Pons (tissue), 1 donor: ENCODE data around the gene UBE2D3.

Experiments used
- DNase-seq: peaks from one replicate; pipeline ENCODE4 v3.0.0-alpha.2; 2016; ENCODE audit warnings: low spot score

The UBE2D3 gene

GRCh38 chr4:102791318-102791835, 36.0 kb downstream of the UBE2D3 start:
- DNase-seq = no peak

DNA sequence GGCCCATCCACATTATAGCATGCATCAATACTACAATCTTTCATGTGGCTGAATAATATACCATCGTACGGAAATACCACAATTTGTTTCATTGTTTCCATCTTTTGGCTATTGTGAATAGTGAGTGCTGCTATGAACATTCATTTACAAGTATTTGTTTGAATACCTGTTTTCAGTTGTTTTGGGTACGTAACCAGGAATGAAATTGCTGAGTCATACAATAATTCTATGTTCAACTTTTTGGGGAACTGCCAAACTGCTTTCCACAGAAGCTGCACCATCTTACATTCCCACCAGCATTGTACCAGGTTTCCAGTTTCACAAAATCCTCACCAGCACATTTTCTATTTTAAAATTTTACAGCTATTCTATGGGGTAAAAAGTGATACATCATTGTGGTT, 38.0 kb downstream of the UBE2D3 start:
- no peak for DNase-seq

DNA sequence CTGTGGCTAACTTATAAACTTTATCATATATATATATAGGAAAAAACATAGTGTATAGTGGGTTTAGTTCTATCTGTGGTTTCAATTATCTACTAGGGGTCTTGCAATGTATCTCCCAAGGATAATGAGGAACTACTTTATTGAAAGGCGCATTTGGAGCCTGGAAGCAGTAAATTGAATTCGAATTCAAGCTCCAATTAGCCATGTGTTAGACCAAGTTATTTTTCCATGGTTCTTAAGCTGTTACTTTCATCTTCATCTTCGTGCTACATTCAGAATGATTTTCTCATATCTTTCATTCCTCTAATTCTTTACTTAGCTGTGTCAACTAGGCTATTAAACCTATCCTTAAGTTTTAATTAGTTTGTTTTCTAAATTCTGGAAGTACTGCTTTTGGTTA, 39.4 kb downstream of the UBE2D3 start:
- no peak for DNase-seq

GRCh38 chr4:102787096-102787881, 40.1 kb downstream of the UBE2D3 start:
- no peak for DNase-seq

DNA sequence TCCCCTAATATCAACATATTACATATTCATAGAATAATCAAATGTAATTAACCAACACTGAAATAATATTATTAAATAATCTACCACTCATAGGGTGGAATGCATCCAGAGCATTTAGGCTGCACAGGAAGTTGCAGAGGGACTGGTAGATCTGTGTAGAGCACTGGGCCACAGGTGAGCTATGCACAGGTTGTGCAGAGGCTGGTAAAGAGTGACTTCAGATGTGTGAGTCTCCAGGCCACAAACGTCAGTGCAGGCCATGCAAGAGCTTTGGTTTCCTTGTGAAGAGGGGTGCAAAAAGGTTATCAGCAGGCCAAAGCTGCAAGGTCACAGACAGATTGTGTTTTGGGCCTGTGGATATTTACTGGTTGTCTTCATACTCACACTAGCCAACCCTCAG, 41.1 kb downstream of the UBE2D3 start:
- no peak for DNase-seq

- no peak for DNase-seq
These were observed 44.3 kb downstream of the UBE2D3 start for GRCh38 chr4:102783006-102783405.

GRCh38 chr4:102781570-102781969, 45.8 kb downstream of the UBE2D3 start:
- DNase-seq = no peak

GRCh38 chr4:102780476-102781144, 46.7 kb downstream of the UBE2D3 start:
- no peak for DNase-seq

GRCh38 chr4:102779204-102779603, 48.1 kb downstream of the UBE2D3 start:
- no peak for DNase-seq

DNA sequence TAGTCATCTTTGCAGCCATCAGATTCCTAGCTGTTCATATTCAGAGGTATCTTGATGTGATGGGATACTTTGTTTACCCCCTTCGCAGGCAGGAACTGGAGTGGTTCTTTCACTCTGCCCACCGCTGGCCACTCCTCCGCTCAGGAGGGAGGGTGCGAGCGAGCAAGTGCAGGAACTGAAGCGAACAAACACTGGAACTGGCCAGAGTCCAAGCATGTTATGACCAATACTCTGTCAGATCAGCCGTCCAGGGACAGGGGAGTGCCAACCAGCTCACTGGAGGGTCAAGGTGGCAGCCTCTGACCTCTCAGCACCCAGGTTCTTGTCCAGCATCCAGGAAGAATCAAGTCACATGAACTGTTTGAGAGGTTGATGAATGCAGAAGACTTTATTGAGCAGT, 48.6 kb downstream of the UBE2D3 start:
- DNase-seq = no peak

GRCh38 chr4:102775805-102776204, 51.5 kb downstream of the UBE2D3 start:
- DNase-seq = no peak

DNA sequence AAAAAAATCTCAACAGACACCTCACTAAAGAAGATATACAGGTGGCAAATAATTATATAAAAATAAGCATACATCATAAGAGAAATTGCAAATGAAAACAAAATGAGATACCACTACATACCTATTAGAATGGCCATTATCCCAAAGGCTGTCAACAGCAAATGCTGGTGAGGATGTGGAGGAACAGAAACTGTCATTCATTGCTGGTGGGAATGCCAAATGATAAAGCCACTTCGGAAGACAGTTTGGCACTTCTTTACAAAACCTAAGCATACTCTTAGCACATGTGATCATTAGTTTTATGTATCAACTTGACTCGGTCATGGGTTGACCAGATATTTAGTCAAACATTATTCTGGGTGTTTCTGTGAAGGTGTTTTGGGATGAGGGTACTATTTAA, 53.1 kb downstream of the UBE2D3 start:
- DNase-seq = no peak

DNA sequence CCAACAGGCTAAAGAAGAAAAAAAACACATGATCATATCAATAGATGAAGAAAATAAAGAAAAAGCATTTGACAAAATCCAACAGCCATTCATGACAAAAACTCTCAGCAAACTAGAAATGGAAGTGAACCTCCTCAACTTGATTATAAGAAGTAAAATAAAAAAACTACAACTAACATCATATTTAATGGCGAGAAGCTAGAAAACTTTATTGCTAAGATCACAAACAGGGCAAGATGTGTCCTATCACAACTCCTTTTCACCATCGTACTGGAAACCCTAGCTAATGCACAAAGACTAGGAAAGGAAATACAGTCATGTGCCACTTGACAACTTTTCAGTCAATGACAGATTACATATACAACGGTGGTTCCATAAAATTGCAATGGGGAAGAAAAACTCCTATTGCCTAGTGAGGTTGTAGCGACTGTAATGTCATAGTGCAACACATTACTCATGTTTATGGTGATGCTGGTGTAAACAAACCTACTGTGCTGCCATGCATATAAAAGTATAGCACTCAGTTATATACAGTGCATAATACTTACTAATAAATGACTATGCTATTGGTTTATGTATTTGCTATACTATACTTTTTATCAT, 54.5 kb downstream of the UBE2D3 start:
- DNase-seq = no peak

DNA sequence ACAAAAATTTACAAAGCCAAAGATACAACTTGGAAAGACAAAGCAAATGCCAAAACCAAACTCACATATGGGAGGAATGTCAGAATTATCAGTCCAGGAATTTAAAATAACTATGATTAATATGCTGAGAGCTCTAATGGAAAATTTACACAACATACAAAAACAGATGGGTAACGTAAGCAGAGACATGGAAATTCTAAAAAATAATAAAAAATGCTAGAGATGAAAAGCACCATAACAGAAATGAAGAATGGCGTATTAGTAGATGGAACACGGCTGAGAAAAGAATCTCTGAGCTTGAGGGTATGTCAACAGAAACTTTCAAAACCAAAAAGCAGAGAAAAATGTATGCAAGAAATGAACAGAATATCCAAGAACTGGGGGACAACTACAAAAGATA, 62.5 kb downstream of the UBE2D3 start:
- no peak for DNase-seq

DNA sequence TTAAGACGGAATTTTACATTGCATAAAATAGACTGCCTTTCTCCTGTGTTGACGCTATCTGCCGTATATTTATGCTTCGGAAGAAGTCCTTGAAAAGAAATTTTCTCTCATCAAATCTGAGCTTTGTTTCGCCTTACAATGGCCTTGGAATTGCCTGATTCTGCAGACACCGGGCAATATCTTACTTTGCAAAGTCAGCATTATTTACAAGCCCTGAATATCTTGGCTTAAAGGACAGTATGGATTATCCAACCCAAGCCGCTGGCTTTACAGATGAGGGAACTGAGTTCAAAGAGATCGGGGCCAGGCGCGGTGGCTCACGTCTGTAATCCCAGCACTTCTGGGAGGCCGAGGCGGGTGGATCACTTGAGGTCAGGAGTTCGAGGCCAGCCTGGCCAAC, 65.4 kb downstream of the UBE2D3 start:
- DNase-seq = no peak

DNA sequence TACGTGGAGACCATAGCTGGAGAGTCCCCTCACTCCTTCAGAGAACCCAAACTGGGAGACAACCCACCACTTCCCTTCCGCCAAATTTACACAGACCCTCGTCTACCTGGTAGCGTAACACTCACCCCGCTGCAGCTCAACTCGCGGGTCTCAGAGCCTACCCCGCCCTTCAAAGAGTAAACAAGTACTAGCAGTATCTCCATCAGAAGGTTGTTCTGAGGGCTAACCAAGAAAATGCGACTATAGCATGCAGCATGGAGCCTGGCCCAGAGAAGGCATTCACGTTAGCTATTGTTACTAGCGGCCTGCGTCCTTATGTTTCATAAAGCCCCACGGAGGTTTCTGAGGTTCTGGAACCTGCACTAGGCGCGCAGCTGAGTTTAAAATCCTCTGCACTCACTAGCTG, 66.1 kb downstream of the UBE2D3 start:
- peak; percentile 42 for DNase-seq

DNA sequence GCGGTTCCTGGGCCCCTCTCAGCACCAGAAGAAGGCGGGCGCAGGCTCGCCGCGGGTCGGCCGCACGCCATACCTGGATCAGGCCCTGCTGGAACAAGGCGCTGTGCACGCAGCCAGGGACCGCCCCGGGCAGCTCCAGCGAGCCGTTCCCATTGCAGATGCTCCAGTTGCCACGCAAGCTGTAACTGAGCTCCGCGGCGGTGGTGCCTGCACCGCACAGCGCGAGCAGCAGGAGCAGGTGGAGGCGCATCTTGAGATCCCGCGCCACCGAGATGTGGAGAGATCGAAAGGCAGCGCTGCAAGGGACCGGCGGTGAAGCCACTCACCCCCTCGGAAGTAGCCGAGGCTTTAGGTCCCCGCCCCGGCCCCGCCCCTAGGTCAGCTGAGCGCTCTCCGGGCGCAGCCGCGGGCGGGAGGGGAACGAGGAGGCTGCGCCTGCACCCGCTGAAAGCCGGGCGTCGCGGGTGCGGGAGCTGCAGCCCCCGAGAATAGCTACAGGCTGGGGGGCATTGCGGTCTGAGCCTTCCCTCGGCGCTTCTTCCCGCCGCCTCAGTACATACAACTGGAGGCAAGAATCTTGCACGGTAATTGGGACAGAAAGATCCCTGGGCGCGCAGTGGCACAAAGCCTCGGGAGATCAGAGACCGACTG, 66.6 kb downstream of the UBE2D3 start, which contains the start of gene MANBA:
Gene MANBA (minus strand): TSS at position 324 of the 651 bp plus-strand sequence. CDS start 74 bp downstream, at position 250.
- DNase-seq = peak; percentile 91

DNA sequence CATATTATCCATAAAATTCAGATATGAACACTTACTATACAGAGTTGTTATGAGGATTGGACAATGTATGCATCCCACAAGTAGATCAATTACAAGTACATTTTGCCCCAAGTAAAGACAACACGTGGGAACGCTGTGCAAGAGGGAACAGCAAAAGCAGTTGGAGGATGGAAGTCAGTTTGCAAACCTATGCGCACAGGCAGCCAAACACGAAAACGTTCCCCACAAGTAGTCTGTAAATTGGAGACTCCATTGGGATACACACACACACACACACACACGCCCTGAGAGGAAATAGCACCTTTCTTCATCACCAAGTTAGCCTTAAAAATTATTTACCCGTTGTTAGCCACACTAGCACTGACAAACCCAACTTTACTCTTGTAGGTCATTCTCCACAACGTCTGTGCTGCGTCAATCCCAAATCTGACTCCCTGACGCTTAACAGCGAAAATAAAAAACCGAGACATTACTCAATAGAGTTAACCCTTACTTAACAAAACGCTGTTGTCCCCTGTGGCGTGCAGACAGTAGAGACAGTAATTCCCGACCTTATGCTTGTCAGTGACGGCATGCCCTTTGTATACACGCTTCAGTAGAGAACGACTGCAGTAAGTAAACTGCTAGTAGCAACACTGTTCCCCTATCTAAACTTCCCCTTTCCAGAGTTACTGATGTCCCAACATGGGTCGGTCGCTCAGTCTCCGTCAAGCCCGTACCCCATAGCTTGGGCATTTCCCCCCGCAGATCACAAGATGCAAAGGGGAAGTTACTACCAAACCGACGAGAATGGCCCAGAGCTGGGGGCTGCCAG, 67.3 kb downstream of the UBE2D3 start:
- DNase-seq = peak; percentile 83

DNA sequence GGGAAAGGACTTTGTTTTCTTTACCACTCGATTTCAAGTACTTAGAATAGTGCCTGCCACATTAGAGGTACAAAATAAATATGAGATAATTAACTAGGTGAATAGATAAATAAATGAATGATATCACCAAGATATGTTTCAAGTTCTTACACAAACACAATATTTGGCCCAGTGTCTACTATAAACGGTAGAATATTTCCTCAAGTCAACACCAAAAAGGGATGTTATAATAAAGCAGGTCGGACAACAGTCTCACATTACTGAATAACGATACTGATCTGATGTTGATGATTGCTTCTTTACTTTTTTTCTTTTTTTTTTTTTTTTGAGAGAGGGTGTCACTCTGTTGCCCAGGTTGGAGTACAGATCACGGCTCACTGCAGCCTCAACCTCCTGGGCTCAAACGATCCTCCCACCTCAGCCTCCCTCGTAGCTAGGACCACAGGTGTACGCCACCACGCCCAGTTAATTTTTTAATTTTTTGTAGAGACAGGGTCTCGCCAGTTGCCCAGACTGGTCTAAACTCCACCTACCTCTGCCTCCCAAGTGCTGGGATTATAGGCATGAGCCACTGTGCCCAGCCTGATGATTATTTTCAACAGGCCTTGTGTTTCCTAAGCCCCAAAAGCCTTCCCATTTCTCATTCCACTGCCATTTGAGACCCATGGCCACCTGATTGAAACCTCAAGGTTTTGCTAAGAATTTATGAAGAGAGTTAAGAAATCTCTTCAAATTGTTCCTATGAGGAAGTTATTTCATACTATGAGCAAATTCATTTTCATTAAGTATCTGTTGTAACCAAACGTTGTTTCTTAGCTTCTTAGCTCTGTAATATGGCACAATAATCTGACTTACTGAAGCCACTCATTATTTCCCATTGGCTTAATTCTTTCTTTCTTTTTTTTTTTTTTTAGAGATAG, 68.8 kb downstream of the UBE2D3 start:
- DNase-seq = no peak

GRCh38 chr4:102757681-102758080, 69.7 kb downstream of the UBE2D3 start:
- no peak for DNase-seq
